H9 (cell line): ENCODE data around the gene HLA-F. TPM values are rescaled to one million over a fixed set of nuclear protein-coding genes. Genes with fewer than 3 reads are reported as not detected.

Experiments
- DNase-seq: peaks from one replicate; pipeline ENCODE4 v3.0.0-alpha.2; 2017
- H2AFZ ChIP-seq: one replicate; pipeline ENCODE4 v1.6.1; 2013; ENCODE audit warnings: mild to moderate bottlenecking, low read length, control low read depth, moderate library complexity
- H2AK5ac ChIP-seq: 2 replicates; pipeline ENCODE4 v1.6.1; 2013; ENCODE audit warnings: low read length, control low read depth, mixed read lengths; ENCODE audit not compliant: insufficient read length
- H2BK120ac ChIP-seq: one replicate; pipeline ENCODE4 v1.6.1; 2013; ENCODE audit warnings: low read depth, mild to moderate bottlenecking, low read length, control low read depth, inconsistent platforms; ENCODE audit not compliant: poor library complexity, severe bottlenecking
- H2BK12ac ChIP-seq: 2 replicates; pipeline ENCODE4 v1.6.1; 2013; ENCODE audit warnings: low read length, control low read depth, mixed read lengths, low read depth; ENCODE audit not compliant: insufficient read length
- H2BK15ac ChIP-seq: 2 replicates; pipeline ENCODE4 v1.6.1; 2013; ENCODE audit warnings: low read depth, low read length, control low read depth
- H2BK20ac ChIP-seq: one replicate; pipeline ENCODE4 v1.6.1; 2013; ENCODE audit warnings: low read depth, mild to moderate bottlenecking, low read length, control low read depth, inconsistent platforms; ENCODE audit not compliant: poor library complexity, severe bottlenecking
- H2BK5ac ChIP-seq: 2 replicates; pipeline ENCODE4 v1.6.1; 2013; ENCODE audit warnings: low read length, control low read depth, mixed read lengths; ENCODE audit not compliant: insufficient read length
- H3K14ac ChIP-seq: 2 replicates; pipeline ENCODE4 v1.6.1; 2013; ENCODE audit warnings: low read length, control low read depth; ENCODE audit not compliant: insufficient read depth
- H3K18ac ChIP-seq: 2 replicates; pipeline ENCODE4 v1.6.1; 2013; ENCODE audit warnings: low read depth, mild to moderate bottlenecking, mixed read lengths, low read length, control low read depth; ENCODE audit not compliant: insufficient read length
- H3K23ac ChIP-seq: 2 replicates; pipeline ENCODE4 v1.6.1; 2013; ENCODE audit warnings: low read length, control low read depth, mixed read lengths, low read depth; ENCODE audit not compliant: insufficient read length
- H3K23me2 ChIP-seq: 2 replicates; pipeline ENCODE4 v1.6.1; 2013; ENCODE audit warnings: low read depth, mild to moderate bottlenecking, mixed read lengths, low read length, control low read depth; ENCODE audit not compliant: insufficient read length, poor library complexity, severe bottlenecking
- H3K27ac ChIP-seq: 2 replicates; pipeline ENCODE4 v1.5.1; 2013; ENCODE audit warnings: low read length, control low read depth, mixed read lengths, low read depth; ENCODE audit not compliant: insufficient read length
- H3K27me3 ChIP-seq: 2 replicates; pipeline ENCODE4 v1.6.1; 2013; ENCODE audit warnings: low read length, control low read depth, inconsistent platforms; ENCODE audit not compliant: insufficient read depth
- H3K4ac ChIP-seq: 2 replicates; pipeline ENCODE4 v1.6.1; 2013; ENCODE audit warnings: low read depth, mild to moderate bottlenecking, control low read depth, inconsistent platforms, low read length, moderate library complexity
- H3K4me1 ChIP-seq: 2 replicates; pipeline ENCODE4 v1.6.1; 2013; ENCODE audit warnings: low read length, control low read depth, inconsistent platforms; ENCODE audit not compliant: insufficient read depth
- H3K4me2 ChIP-seq: 2 replicates; pipeline ENCODE4 v1.6.1; 2013; ENCODE audit warnings: low read length, control low read depth, mixed read lengths; ENCODE audit not compliant: insufficient read length, insufficient read depth
- H3K56ac ChIP-seq: 2 replicates; pipeline ENCODE4 v1.6.1; 2013; ENCODE audit warnings: low read depth, mild to moderate bottlenecking, mixed read lengths, low read length, control low read depth; ENCODE audit not compliant: insufficient read length
- H3K79me1 ChIP-seq: 2 replicates; pipeline ENCODE4 v1.6.1; 2013; ENCODE audit warnings: low read depth, mild to moderate bottlenecking, moderate library complexity, low read length, control low read depth, inconsistent platforms; ENCODE audit not compliant: insufficient read depth, poor library complexity, severe bottlenecking
- H3K79me2 ChIP-seq: 2 replicates; pipeline ENCODE4 v1.6.1; 2013; ENCODE audit warnings: low read length, control low read depth, inconsistent platforms; ENCODE audit not compliant: insufficient read depth
- H3K9ac ChIP-seq: 2 replicates; pipeline ENCODE4 v1.6.1; 2013; ENCODE audit warnings: low read length, control low read depth, mixed read lengths; ENCODE audit not compliant: insufficient read length; ENCODE audit errors: extremely low read depth
- H3K9me3 ChIP-seq: one replicate; pipeline ENCODE4 v1.6.1; 2013; ENCODE audit warnings: low read depth, low read length, inconsistent platforms; ENCODE audit not compliant: control insufficient read depth
- H3T11ph ChIP-seq: one replicate; pipeline ENCODE4 v1.6.1; 2013; ENCODE audit warnings: mild to moderate bottlenecking, low read length, control low read depth, inconsistent platforms
- H4K20me1 ChIP-seq: one replicate; pipeline ENCODE4 v1.6.1; 2013; ENCODE audit not compliant: control insufficient read depth, insufficient read length, insufficient read depth
- H4K5ac ChIP-seq: 2 replicates; pipeline ENCODE4 v1.6.1; 2013; ENCODE audit warnings: low read depth, mild to moderate bottlenecking, mixed read lengths, low read length, control low read depth; ENCODE audit not compliant: insufficient read length
- H4K8ac ChIP-seq: replicated peaks from 2 replicates; pipeline ENCODE4 v1.6.1; 2013; ENCODE audit warnings: low read length, control low read depth, mixed read lengths, low read depth; ENCODE audit not compliant: insufficient read length
- H4K91ac ChIP-seq: 2 replicates; pipeline ENCODE4 v1.6.1; 2013; ENCODE audit warnings: low read depth, mild to moderate bottlenecking, moderate library complexity, mixed read lengths, low read length, control low read depth; ENCODE audit not compliant: insufficient read length
- H3K27ac Mint-ChIP-seq, 3 experiments: 2 replicates in 2 of 3; 3 replicates in 1 of 3; pipeline ENCODE4 v1.8.0; 2020 to 2021; ENCODE audit warnings: mixed read lengths in 3 of 3, mild to moderate bottlenecking in 1 of 3, moderate library complexity in 1 of 3
- H3K27me3 Mint-ChIP-seq: 2 replicates; pipeline ENCODE4 v1.8.0; 2021; ENCODE audit warnings: low read depth, mild to moderate bottlenecking, moderate library complexity, mixed read lengths
- H3K36me3 Mint-ChIP-seq, 3 experiments: 2 replicates in 2 of 3; 3 replicates in 1 of 3; pipeline ENCODE4 v1.8.0; 2020 to 2021; ENCODE audit warnings: low read depth in 3 of 3, mixed read lengths in 3 of 3; ENCODE audit not compliant: insufficient read depth in 1 of 3
- H3K4me1 Mint-ChIP-seq, 2 experiments: 2 replicates each; pipeline ENCODE4 v1.8.0; 2020; ENCODE audit warnings: mixed read lengths in 2 of 2
- H3K4me3 Mint-ChIP-seq, 2 experiments: 2 replicates in 1 of 2; 3 replicates in 1 of 2; pipeline ENCODE4 v1.8.0; 2020 to 2021; ENCODE audit warnings: mild to moderate bottlenecking in 2 of 2, mixed read lengths in 2 of 2, moderate library complexity in 1 of 2
- H3K9me3 Mint-ChIP-seq, 2 experiments: 2 replicates in 1 of 2; 3 replicates in 1 of 2; pipeline ENCODE4 v1.8.0; 2020; ENCODE audit warnings: mild to moderate bottlenecking in 2 of 2, mixed read lengths in 2 of 2, moderate library complexity in 1 of 2
- WGBS: extraction: QIAGEN DNeasy Blood & Tissue Kit; methylation state at CpG from one replicate; pipeline ENCODE4 v1.1.7; 2013; ENCODE audit warnings: missing lambda C conversion rate, low lambda C conversion rate, mixed read lengths; ENCODE audit not compliant: insufficient read length; ENCODE audit errors: extremely low coverage; 5-methylcytosine and 5-hydroxymethylcytosine counted together
- total RNA-seq: library from RNA; stranded (reverse); gene quantifications from 2 replicates; pipeline ENCODE4 v1.2.1, GENCODE V29; 2021
- TF ChIP-seq, protein P1 (sequence below): fragments of 200-600 bp; sonication (generic); conservative IDR thresholded peaks from 3 replicates; pipeline ENCODE4 v1.8.0; 2021; ENCODE audit warnings: antibody characterized with exemption, mild to moderate bottlenecking

Gene HLA-F
- total RNA-seq, 1 experiment from 2014 or later: 7.4 TPM

DNA sequence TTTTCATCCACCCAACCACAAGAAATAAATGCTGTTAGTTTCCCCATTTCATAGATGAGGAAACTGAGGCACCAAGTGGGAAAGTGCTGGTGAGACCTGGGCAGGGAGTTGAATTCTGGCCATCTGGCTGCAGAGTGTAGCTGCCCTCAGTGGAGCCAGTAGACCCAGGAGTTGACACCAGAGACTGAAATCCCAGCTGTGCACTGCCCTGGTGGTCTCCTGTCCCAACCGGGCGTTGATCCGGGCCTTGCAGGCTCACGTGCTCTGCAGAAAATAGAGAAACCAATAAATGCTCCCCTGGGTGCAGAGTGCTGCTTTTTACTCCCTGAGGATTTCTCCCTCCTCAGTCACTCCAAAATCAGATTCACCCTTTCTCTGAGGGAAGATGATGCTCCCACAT, 18.4 kb downstream of the HLA-F start:
- no peak overlapping the region for H2BK120ac ChIP-seq
- H3K27ac ChIP-seq: no peak overlapping the region
- no peaks in the 10 kb centered on the region for H3K4me1 ChIP-seq
- no peak overlapping the region for H2AK5ac ChIP-seq
- no peak overlapping the region for H2AFZ ChIP-seq
- WGBS: no CpG with 5 or more reads among the region's 4 CpGs
- H3K4me3 Mint-ChIP-seq: no peak overlapping the region
- no peak for DNase-seq
- no peak overlapping the region for H3K23ac ChIP-seq
- no peaks in the 10 kb centered on the region for H4K20me1 ChIP-seq
- H3K14ac ChIP-seq: no peak overlapping the region
- H3K9me3 ChIP-seq: no peaks in the 10 kb centered on the region
- H3K56ac ChIP-seq: no peak overlapping the region
- peaks cover 0 to 13% (median 3%) of the 10 kb centered on the region in 3 experiments; a peak in 6 of 7 replicates for H3K36me3 Mint-ChIP-seq
- no peak overlapping the region for H3K4me2 ChIP-seq
- H3K18ac ChIP-seq: no peak overlapping the region
- no peak overlapping the region for H3K9ac ChIP-seq
- TF ChIP-seq, protein P1, sequence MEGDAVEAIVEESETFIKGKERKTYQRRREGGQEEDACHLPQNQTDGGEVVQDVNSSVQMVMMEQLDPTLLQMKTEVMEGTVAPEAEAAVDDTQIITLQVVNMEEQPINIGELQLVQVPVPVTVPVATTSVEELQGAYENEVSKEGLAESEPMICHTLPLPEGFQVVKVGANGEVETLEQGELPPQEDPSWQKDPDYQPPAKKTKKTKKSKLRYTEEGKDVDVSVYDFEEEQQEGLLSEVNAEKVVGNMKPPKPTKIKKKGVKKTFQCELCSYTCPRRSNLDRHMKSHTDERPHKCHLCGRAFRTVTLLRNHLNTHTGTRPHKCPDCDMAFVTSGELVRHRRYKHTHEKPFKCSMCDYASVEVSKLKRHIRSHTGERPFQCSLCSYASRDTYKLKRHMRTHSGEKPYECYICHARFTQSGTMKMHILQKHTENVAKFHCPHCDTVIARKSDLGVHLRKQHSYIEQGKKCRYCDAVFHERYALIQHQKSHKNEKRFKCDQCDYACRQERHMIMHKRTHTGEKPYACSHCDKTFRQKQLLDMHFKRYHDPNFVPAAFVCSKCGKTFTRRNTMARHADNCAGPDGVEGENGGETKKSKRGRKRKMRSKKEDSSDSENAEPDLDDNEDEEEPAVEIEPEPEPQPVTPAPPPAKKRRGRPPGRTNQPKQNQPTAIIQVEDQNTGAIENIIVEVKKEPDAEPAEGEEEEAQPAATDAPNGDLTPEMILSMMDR: no peak
- H3K79me2 ChIP-seq: no peaks in the 10 kb centered on the region
- no peaks in the 10 kb centered on the region for H3K23me2 ChIP-seq
- peaks cover 6 to 8% of the 10 kb centered on the region in 2 experiments for H3K4me1 Mint-ChIP-seq
- no peak overlapping the region for H4K5ac ChIP-seq
- H2BK5ac ChIP-seq: no peak overlapping the region
- H4K91ac ChIP-seq: no peak overlapping the region
- no peaks in the 10 kb centered on the region for H3K79me1 ChIP-seq
- H2BK12ac ChIP-seq: no peak overlapping the region
- no peaks in the 10 kb centered on the region for H3K27me3 ChIP-seq
- H2BK15ac ChIP-seq: no peak overlapping the region
- H3T11ph ChIP-seq: no peak overlapping the region
- H2BK20ac ChIP-seq: no peak overlapping the region
- no peak overlapping the region for H4K8ac ChIP-seq
- H3K27me3 Mint-ChIP-seq: peaks cover 11% of the 10 kb centered on the region
- peaks cover 0 to 3% of the 10 kb centered on the region in 2 experiments; a peak in 2 of 5 replicates for H3K9me3 Mint-ChIP-seq
- no peak overlapping the region for H3K27ac Mint-ChIP-seq
- H3K4ac ChIP-seq: no peak overlapping the region
